ENCODE data around the gene KLHL26.

- TF ChIP-seq CTCF (IDR thresholded peaks at IDR 0.05 in 2 of 3, conservative IDR thresholded peaks at IDR 0.05 in 1 of 3; ENCODE audit: insufficient read depth in 2 of 3, low read depth in 1 of 3, low read length in 3 of 3) (no peak), EZH2 (IDR thresholded peaks at IDR 0.05; ENCODE audit: borderline replicate concordance, low read depth, low read length) (no peak), FOXA1 (IDR thresholded peaks at IDR 0.05; ENCODE audit: borderline replicate concordance) (no peak), GTF3C2 (IDR thresholded peaks at IDR 0.05; ENCODE audit: borderline replicate concordance, extremely low read depth, insufficient read length) (no peak), SP2 (IDR thresholded peaks at IDR 0.05; ENCODE audit: extremely low read depth, low read depth, low read length, poor library complexity, severe bottlenecking) (no peak), ATF2 (CRISPR knock-in tag; IDR thresholded peaks at IDR 0.05) (no peak), NBN (IDR thresholded peaks at IDR 0.05; ENCODE audit: low read depth) (no peak), ZNF609 (CRISPR knock-in tag; IDR thresholded peaks at IDR 0.05; ENCODE audit: borderline replicate concordance) (no peak), MAX (CRISPR knock-in tag; IDR thresholded peaks at IDR 0.05) (no peak), JUND (IDR thresholded peaks at IDR 0.05; ENCODE audit: borderline replicate concordance, low read depth, low read length) (no peak), JUND (tag; IDR thresholded peaks at IDR 0.05; ENCODE audit: borderline replicate concordance, low read depth, low read length) (no peak)
Measured at GRCh38 chr19:18601875-18602274, 35.0 kb upstream of the KLHL26 start.
